Measurements from ENCODE around the gene PLEKHG3.

- no peak for TF ChIP-seq MAX (IDR thresholded peaks at IDR 0.05)
- no peak for TF ChIP-seq EP300 (IDR thresholded peaks at IDR 0.05; ENCODE audit: borderline replicate concordance)
- no peak for TF ChIP-seq TAF1 (IDR thresholded peaks at IDR 0.05; ENCODE audit: low read depth)
- no peak for TF ChIP-seq CREB1 (IDR thresholded peaks at IDR 0.05; ENCODE audit: low read depth)
- TF ChIP-seq REST (IDR thresholded peaks at IDR 0.05; ENCODE audit: low read depth): no peak
- no peak for TF ChIP-seq YY1 (IDR thresholded peaks at IDR 0.05; ENCODE audit: low read depth)
- no peak for TF ChIP-seq RAD21 (IDR thresholded peaks at IDR 0.05; ENCODE audit: low read depth)
- no peak for TF ChIP-seq USF1 (IDR thresholded peaks at IDR 0.05)
- no peak for TF ChIP-seq TEAD4 (IDR thresholded peaks at IDR 0.05)
- no peak for TF ChIP-seq TCF12 (IDR thresholded peaks at IDR 0.05; ENCODE audit: low read depth)
Measured at GRCh38 chr14:64795211-64795610, 91.0 kb downstream of the PLEKHG3 start.
